ENCODE data around the gene PRR29.
"Not testable (repeated sequence)": the region's sequence is repeated elsewhere in the genome, so short reads cannot be mapped to it uniquely, and the experiment has no call there.

PRR29 gene

DNA sequence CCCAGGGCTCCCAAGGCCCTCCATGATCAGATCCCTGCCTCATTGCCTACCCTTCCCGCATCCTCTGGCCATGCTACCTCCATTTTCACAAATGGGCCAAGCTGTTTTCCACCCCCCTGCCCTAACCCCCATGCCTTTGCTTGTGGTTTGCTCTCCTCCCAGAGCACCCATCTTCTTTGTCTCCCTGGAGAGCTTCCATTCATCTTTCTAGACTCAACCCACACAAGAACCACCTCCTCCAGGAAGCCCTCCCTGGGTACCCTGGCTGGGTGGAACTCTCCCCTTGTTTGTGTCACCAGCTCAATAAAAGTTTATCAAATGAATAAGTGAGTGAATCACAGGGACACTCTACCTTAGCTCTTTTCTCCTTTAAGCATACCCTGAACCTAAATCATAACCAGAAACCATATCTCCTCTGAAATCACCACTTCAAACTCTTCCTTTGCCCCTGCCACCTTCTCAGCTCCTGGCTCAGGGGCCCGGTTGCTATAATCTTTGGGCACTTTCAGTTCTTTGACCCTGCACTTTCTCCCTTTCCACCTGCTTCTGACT, 22.5 kb upstream of the PRR29 start:
- DNase-seq = no peak

DNA sequence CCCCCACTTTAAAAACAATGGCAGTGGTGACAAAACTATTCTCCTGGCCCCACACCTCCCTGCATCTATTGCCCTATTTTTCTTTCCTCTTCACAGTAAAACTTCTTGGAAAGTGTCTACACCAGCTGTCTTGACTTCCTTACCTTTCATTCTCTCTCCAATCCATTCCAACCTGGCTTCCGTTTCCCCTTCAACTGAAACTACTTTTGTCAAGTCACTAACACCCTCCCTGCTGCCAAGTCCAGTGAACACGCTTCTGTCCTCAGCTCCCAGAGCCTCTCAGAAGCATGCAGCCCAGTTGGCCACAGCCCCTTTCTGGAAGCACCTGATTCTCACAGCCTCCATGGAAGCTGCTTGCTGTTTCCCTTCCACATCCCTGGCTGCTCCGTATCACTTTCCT, 21.4 kb upstream of the PRR29 start:
- DNase-seq = no peak

DNA sequence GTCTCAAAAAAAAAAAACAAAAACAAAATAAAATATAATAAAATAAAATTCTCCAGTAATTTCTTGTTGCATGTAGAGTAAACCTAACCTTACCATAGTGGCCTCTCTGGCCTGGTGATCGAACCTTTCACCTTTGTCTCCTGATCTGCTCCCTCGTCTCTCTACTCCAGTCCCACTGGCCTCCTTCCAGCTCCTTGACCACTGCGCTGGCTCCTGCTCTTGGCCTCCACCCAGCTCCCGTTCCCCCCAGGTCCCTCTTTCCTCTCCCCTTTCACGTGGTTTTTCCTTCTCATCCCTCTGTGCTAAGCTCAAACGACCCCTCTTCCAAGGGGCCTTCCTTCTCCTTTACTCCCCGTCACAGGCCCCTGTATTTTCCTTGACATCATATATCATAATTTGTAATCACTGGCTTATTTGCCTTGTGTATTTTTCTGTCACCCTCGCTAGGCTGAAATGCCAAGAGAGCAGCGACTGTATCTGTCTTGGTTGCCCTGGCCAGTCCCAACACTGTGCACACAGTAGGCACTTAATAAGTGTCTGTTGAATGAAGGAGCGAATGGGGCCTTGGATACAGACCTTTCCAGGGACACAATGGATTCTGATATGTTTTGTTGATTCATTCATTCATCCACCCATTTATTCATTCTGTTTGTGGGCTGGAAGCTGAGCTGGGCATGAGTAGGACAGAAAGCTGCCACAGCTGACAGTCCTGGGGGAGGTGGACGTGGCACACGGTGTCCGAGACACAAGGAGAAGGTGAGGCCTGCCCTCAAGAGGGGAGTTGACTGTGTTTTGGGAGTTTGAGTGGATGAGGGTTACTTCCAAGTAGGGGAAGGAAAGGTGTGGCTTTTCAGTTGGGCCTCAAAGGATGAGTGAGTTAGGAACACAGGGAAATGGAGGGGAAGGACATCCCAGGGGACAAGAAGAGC, 19.6 kb upstream of the PRR29 start:
- no peak for DNase-seq

DNA sequence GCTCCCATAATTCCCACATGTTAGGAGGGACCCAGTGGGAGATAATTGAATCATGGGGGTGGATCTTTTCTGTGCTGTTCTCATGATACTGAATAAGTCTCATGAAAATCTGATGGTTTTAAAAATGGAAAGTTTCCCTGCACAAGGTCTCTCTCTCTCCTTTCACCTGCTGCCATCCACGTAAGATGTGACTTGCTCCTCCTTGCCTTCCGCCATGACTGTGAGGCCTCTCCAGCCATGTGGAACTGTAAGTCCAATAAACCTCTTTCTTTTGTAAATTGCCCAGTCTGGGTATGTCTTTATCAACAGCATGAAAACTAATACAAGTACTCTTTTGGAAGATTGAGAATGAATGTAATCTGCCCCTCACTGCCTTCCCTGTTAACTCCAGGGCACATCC, 15.5 kb upstream of the PRR29 start:
- not testable (repeated sequence) for DNase-seq

DNA sequence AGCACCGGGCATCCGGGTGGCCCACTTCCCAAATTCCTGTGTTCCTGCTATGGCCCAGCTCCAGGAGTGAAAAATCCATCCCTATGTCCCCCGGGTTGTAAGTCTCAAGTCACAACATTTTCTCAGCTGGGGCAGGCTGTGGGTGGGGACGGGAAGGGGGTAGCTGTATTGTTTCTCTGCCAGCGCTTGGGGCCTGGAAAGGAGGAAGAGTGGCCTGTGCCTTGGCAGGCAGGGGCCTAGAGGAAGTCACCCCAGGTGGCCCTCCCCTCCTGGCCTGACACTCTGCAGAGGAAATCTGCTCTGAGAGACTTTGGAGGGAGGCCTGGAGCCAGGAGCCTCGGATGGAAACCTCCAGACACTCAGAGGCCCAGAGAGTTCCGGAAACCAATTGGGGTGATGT, 14.8 kb upstream of the PRR29 start:
- no peak for DNase-seq

DNA sequence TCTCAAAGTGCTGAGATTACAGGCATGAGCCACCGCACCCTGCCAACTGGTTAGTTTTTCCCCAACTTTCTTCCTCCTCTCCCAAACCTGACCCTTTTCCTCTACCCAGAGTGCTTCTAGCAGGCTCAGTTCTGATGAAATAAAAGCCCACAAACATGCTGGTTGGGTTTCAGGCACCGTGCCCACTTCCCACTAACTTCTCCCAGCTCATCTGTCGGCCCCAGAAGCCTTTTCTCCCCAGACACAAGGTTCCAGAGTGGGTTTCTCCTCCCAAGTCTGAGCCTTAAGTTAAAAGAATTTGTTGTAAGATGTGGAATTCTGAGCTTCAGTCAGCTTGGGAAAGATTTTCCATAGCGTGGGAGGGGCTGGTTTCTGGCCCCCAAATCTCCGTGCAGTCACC, 13.9 kb upstream of the PRR29 start:
- DNase-seq = peak in 1 of 2 donors; percentile 11

DNA sequence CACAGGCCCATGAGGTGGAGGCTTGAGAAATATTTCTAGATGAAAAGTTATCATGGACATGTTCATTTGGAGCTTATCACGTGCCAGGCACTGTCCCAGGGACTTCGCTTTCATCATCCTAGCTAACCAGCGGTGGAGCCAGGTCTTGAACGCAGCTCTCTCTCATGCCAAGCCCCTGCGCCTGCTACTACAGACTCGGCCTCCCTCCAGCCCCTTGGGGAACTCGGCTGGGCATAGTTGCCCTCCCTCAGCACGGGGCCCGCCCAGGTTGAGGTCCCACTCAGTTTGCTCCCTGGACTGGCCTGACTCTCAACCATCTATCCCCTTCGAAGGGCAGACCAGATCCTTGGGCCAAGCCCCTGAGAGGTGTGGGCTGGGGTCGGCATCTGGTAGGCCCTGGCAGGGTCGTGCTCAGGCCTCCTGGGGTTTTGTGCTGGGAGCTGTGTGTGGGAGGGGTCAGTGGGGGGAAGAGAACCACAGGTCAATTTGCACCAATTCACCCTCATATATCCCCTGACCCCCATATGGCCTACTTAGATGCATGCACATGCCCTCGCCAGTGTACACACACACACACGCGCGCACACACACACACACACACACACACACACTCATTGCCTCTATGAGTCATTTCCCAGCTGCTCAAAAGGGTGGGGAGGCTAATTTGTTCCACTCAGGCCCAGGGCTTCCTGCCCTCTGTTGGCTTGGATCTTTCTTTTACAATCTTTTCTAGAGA, 13.3 kb upstream of the PRR29 start:
- DNase-seq = no peak

DNA sequence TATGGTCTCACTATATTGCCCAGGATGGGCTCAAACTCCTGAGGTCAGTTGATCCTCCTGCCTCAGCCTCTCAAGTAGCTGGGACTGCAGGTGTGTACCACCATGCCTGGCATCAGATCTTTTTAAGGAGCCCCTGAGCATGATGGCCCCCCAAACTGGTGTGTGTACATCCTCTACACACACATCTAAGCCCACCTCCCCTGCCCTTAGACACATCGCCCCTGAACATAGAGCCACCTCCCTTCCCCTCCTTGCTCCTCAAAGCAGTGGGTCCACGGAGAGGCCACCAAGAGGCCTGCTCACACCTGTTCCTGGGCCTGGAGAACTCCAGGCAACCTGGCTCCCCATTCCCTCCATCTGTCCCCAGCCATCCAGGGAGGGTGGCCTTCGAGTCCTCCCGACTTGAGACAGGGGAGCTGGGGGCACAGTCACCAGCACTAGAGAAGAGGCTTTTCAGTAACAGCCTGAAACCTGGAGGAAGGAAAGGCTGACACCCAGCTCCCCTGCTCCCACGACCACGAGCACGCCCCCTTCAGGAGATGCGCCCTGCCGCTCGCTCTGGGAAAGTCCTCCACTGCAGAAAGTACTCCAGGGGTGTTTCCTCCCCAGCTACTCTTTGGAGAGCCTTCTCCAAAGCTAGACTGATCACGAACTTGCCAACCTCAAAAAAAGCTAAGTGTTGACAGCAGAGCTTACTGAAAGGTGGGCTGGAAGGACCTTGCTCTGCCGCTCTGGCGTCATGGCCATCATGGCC, 12.6 kb upstream of the PRR29 start:
- no peak for DNase-seq

DNA sequence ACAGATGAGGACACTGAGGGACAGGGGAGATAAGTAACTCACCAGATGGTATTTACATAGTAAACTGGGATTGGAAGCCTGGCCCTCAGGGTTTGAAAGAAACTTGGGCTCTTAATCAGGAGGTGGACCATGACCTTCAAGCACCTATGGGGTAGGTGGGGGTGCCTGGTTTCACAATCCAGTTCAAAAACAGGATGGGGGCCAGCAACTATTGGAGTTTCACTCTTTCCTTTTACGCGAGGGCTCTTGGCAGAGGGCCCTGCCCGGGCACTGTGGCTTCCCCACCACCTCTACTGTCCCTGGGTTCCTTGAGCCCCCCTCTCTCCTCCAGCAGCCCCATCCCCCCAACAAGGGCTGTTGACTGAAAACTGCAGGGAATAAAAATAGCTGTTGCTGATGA, 11.3 kb upstream of the PRR29 start:
- no peak for DNase-seq

DNA sequence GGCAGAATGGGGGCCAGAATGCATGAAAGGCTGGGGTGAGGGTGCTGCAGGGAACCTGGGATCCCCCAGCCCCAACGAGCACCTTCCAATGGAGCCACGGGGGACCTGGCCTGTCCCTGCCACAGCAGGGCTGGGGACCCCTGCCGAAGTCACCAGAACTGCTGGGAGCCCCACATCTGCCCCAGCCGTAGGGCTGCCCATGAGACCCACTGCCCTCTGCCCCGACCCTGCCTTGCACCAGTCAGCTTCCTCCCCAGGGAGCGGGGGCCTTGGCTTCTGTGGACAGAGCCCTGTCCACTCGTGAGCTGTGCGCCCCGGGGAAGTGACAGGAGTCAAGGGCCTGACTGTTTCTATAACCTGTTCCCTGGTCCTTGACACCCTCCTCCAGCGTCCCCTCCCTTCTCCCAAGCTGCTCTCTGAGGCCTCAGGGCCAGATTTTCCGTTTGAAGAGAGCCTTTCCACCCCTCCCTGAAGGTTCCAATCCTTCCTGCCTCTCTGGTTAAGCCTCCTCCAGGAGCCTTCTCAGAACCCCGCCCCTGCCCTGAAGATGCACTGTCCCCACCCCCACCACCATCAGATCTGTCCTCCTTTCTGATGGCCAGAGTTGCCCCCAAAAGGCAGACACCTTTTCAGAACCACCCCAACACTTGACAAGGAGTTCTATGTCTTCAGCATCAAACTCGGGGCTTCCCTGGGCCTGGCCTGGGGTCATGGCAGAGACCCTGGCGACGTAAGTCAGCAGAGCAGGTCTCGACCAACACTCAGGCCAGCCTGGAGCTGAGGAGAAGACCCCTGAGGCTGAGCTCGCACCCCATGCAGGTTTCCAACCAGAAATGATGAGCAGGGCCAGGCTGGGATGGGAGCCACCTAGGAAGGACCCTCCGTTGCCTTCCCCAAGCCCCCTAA, 10.7 kb upstream of the PRR29 start:
- no peak for DNase-seq

DNA sequence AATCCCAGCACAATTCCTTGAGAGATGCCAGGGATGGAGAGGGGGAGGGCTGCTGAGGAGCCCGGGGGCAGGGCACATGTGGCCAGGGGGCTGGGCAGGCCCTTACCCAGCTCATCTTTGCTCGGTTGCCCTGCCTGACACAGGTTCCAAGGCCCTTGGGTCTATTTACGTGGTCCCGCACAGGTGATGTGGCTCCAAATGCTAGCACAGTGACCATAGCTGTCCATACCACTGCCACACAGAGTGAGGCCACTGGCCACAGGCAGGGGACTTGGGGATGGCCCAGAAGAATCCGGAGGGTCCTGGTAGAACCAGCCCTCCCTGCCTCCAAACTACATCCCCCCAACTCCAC, 10.0 kb upstream of the PRR29 start:
- no peak for DNase-seq

DNA sequence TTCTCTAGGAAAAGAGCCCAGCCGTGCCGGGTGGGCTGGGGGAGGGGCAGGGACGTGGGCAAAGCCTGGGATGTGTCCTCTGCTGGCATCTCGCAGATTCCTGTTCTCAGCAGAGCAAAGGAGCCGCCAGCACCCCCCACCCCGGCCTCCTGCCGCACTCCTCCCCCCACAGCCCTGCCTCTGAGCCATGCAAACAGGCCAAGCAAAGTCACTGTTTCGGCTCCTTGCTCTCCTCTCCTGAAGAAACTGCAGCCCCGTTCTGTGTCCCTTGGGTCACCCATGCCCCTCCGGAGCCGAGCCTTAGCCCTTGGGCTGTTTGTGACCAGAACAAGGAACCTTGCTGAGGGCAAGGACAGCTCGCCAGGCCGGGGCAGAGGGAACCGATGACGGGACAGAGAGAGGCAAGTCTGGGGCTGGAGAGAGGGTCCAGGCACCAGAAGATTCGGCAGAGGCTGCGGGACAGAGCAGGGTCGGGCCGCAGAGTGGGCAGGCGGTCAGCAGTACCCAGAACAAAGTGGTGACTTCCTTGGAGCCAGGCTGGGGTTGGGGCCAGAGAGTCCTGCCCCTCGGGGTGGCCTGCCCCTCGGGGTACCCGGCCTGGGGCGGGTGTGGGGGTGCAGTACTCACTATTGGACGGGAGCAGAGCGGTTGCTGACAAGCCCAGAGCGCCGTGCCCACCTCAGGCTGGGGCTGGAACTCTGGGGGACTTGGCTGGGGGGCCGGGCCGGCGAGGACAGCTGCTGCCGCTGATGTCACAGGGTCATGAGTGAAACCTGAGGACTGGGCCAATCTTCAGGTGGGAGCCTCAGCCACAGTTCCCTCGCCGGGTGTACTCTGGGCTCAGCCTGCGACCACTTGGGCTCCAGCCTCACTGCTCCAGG, 9.2 kb upstream of the PRR29 start:
- DNase-seq = no peak

DNA sequence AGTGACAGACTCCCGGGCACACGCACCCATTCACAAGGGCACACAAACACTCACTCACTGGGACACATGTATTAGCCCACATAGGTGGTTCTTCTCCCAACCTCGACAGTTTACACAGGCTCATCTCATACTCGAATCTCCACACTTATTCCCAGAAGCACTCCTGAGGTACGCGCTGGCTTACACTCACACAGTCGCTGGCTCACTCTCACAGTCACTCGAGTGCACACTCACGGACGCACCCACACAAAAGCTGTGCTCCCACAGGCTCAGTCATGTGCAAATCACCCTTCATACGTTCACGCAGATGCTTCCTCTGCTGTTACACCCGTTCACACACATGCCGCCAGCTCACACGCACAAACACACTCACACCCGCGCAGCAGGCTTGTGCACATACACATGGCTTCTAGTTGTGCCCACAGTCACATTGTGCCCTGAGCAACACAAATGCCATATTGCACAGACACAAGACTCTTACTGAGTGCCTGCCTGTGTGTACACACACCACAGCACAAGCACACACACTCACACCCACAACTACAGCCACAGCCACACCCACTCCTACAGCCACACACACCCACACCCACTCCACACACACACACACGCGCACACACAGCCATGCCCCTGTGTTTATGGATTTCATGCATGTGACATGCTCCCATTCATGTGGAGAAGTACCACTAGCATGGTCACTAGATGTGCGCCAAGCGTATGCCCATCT, 8.4 kb upstream of the PRR29 start:
- no peak for DNase-seq

DNA sequence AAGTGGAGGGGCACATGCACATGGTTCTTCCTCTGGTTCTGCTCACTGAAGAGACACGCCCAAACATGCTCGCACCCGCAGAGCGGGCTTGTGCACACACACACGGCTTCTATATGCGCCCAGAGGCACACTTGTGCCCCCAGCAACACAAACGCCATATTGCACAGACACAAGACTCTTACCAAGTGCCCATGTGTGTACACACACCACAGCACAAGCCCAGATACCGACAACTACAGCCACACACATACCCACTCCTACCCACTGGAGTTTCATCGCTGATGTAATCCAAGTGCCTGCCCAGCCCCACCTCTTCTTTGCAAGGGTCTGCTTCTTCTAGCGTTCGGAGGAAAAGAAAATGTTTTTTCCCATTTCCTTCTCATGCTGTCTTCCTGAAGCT, 6.5 kb upstream of the PRR29 start:
- DNase-seq = no peak

DNA sequence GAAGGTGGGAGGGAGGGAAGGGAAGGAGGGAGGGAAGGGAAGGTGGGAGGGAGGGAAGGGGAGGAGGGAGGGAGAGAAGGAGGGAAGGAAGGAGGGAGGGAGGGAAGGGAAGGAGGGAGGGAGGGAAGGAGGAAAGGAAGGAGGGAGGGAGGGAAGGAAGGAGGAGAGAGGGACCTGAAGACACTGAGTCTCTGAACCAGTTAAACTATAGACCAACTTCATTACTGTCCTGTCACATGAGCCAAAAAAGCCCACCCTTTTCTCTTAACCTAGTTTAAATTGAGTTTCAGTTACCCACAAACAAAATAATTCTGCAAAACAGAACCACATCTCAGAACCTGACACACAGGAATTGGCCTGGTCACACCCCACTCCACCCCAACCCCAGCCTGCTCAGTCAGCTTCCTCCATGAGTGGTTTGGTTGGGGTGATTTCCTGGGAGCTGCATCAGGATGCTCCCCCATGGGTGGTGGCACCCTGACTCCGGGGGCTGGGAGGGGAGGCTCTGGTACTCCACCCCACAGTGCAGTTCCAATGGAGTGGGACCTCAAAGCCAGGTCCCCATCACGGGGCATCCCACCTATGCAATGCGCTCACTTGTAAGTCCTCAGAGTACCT, 4.7 kb upstream of the PRR29 start:
- no peak for DNase-seq

DNA sequence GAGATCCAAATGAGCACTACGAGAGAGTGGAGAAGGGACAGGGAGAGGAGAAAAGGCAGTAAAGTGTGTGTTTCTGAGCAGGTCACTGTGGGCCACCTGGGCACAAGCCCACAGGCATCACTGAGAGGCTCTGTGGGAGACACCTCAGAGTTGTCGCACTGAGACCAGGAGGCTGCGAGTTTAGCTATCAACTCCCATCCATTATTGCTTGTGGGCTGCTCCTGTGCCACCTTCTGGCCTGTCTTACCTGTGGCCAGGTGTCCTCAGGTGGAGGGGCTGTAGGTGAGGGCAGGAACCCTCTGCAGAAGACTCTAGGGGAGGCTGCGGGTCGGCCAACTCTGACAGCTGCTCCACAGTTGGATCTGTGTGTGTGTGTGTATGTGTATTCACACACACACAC, 2.5 kb upstream of the PRR29 start:
- no peak for DNase-seq

DNA sequence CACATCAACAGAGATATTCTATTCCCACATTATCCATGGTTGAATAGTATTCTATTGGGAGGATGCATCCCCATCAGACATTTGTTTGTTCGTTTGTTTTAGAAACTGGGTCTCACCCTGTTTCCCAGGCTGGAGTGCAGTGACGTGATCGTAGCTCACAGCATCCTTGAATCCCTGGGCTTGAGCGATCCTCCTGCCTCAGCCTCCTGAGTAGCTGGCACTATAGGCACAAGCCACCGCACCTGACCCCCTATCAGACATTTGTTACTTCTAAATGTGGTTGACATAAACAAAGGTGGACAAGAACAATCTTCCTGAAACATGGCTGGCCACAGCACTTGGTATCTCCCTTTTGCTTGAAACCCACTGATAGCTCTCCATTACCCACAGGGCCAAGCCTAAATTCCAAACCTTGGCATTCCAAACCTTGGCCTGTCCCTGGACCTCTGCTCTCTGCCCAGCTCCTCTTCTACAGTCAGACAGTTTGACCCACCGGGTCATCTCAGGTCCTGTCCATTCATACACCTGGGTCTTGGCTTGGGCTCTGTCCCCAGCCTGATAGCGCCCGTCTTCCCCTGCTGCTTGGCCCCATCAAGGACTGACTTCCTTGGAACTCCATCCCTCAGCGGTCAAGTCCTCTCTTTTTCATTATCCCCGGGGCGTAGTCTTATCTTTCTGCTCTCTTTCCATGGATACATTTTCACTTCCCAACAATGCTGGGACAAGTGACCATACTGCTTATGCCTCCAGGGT, 1.5 kb upstream of the PRR29 start:
- no peak for DNase-seq

DNA sequence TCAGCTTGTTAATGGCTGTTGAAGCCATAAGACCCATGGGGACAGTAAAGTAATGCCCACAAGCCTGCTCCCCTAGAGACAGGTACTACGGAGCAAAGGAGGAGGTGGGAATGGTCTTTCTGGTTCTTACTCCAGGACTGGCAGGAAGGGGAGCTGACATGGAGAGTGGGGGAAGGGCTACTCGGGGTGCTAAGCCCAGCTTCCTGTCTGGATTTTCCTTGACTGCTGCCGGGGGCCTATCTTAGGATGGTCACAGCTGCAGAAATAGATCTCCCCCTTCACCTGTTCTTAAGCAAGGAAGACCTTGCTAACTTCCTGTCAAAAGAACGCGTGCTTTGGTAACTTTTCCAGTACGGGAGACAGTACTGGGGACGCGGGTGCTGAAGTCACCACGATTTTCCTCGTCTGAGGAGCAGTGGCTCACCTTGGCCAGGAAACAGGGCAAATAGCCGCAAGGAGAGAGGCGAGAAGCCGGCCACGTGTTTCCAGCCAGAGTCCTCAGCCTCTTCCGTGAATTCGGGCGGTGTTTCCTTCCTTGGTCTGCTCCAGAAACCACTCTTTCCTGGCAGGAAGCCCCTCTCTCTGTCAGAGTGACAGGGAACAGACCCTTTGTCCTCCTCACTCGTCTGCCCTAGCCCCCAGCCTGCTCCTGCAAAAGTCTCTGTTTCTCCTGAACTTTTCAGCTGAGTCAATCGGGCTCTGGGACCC, 656 bp upstream of the PRR29 start:
- no peak for DNase-seq
